HG03196 (cell line): ENCODE data around the gene DYSF.

Experiments used
- ATAC-seq: cut with Tn5 transposase; IDR thresholded peaks from one replicate; pipeline ENCODE4 v1.9.1; 2021; ENCODE audit not compliant: unreplicated experiment

Gene DYSF

GRCh38 chr2:71548646-71549425 lies 95.5 kb downstream of the DYSF start:
- ATAC-seq, result no peak

- ATAC-seq, result no peak
Observed at GRCh38 chr2:71550801-71551630, 97.7 kb downstream of the DYSF start.

- ATAC-seq, result no peak
Observed at GRCh38 chr2:71551631-71551915, 98.2 kb downstream of the DYSF start.

- no peak for ATAC-seq
Observed at GRCh38 chr2:71552356-71552755, 99.0 kb downstream of the DYSF start.

GRCh38 chr2:71552861-71553301 lies 99.5 kb downstream of the DYSF start:
- ATAC-seq, result no peak

- no peak for ATAC-seq
Observed at GRCh38 chr2:71554028-71554705, 100.8 kb downstream of the DYSF start.

- ATAC-seq, result no peak
Observed at GRCh38 chr2:71554706-71555056, 101.3 kb downstream of the DYSF start.

GRCh38 chr2:71555798-71556454 lies 102.6 kb downstream of the DYSF start:
- no peak for ATAC-seq

GRCh38 chr2:71556692-71557250 lies 103.4 kb downstream of the DYSF start:
- ATAC-seq, result no peak

- ATAC-seq, result no peak
Observed at GRCh38 chr2:71557321-71557720, 104.0 kb downstream of the DYSF start.

- no peak for ATAC-seq
Observed at GRCh38 chr2:71558300-71559051, 105.1 kb downstream of the DYSF start.

GRCh38 chr2:71559080-71559827 lies 105.9 kb downstream of the DYSF start:
- ATAC-seq, result no peak

GRCh38 chr2:71559828-71560637 lies 106.7 kb downstream of the DYSF start:
- ATAC-seq, result no peak

GRCh38 chr2:71560638-71561011 lies 107.3 kb downstream of the DYSF start:
- ATAC-seq, result no peak

GRCh38 chr2:71561441-71562267 lies 108.3 kb downstream of the DYSF start:
- ATAC-seq, result no peak

- ATAC-seq, result no peak
Observed at GRCh38 chr2:71562518-71562917, 109.2 kb downstream of the DYSF start.

- no peak for ATAC-seq
Observed at GRCh38 chr2:71563872-71564271, 110.5 kb downstream of the DYSF start.

GRCh38 chr2:71564361-71564760 lies 111.0 kb downstream of the DYSF start:
- no peak for ATAC-seq
